Measurements from ENCODE around the gene TP73. TPM values are rescaled to one million over a fixed set of nuclear protein-coding genes. Genes with fewer than 3 reads are reported as not detected.

The TP73 gene
- total RNA-seq, 1 donor from 2014 or later = 3.6 TPM

GRCh38 chr1:3756394-3756793 is 104.1 kb downstream of the TP73 start:
- intact Hi-C loops (cut with DNase I) = no loop called here
- Histone ChIP-seq H3K36me3 (no peaks in the 10 kb centered on the region), H3K4me1 (no peaks in the 10 kb centered on the region), H3K4me3 (no peak overlapping the region), H3K27ac (no peak overlapping the region), H3K9me3 (no peaks in the 10 kb centered on the region), H3K27me3 (ENCODE audit: low read depth) (peaks cover 32% of the 10 kb centered on the region)
- no peak for TF ChIP-seq CTCF (IDR thresholded peaks at IDR 0.05)
- ATAC-seq (no peak), DNase-seq (no peak)

GRCh38 chr1:3759164-3759563 is 106.8 kb downstream of the TP73 start:
- Histone ChIP-seq H3K4me1 (no peaks in the 10 kb centered on the region), H3K36me3 (no peaks in the 10 kb centered on the region), H3K27me3 (ENCODE audit: low read depth) (peaks cover 43% of the 10 kb centered on the region), H3K27ac (no peak overlapping the region), H3K4me3 (no peak overlapping the region), H3K9me3 (no peaks in the 10 kb centered on the region)
- DNase-seq (no peak), ATAC-seq (no peak)
- intact Hi-C loops (cut with DNase I) = no loop called here
- TF ChIP-seq CTCF (IDR thresholded peaks at IDR 0.05) = no peak

GRCh38 chr1:3759796-3760195 is 107.5 kb downstream of the TP73 start:
- H3K4me1 ChIP-seq = no peaks in the 10 kb centered on the region
- intact Hi-C loops (cut with DNase I) = no loop called here

GRCh38 chr1:3761296-3762010 is 109.1 kb downstream of the TP73 start:
- Histone ChIP-seq H3K4me1 (no peaks in the 10 kb centered on the region), H3K27ac (no peak overlapping the region), H3K36me3 (no peaks in the 10 kb centered on the region), H3K4me3 (no peak overlapping the region), H3K9me3 (no peaks in the 10 kb centered on the region), H3K27me3 (ENCODE audit: low read depth) (peaks cover 29% of the 10 kb centered on the region)
- intact Hi-C loops (cut with DNase I) = no loop called here
- ATAC-seq (no peak), DNase-seq (no peak)
- no peak for TF ChIP-seq CTCF (IDR thresholded peaks at IDR 0.05)

More at GRCh38 chr1:3759796-3760195, 107.5 kb downstream of the TP73 start:
- ATAC-seq (no peak), DNase-seq (no peak)
- Histone ChIP-seq H3K36me3 (no peaks in the 10 kb centered on the region), H3K27me3 (ENCODE audit: low read depth) (peaks cover 37% of the 10 kb centered on the region), H3K9me3 (no peaks in the 10 kb centered on the region), H3K27ac (no peak overlapping the region), H3K4me3 (no peak overlapping the region)
- TF ChIP-seq CTCF (IDR thresholded peaks at IDR 0.05) = no peak

- TF ChIP-seq CTCF (IDR thresholded peaks at IDR 0.05) = no peak
- intact Hi-C loops (cut with DNase I) = no loop called here
- H3K4me1 ChIP-seq = no peaks in the 10 kb centered on the region
- no peak overlapping the region for H3K4me3 ChIP-seq
- peaks cover 28% of the 10 kb centered on the region for H3K27me3 ChIP-seq (ENCODE audit: low read depth)
- DNase-seq (no peak), ATAC-seq (peak in 1 of 2 donors; percentile 16)
- H3K27ac ChIP-seq = no peak overlapping the region
- H3K9me3 ChIP-seq = no peaks in the 10 kb centered on the region
- H3K36me3 ChIP-seq = no peaks in the 10 kb centered on the region
These were observed 110.0 kb downstream of the TP73 start for GRCh38 chr1:3762151-3762872.

Measured in lower lobe of right lung (tissue), 2 donors.